Chondrocyte (in vitro differentiated cells): ENCODE results near the gene ASPG. TPM values are rescaled to one million over a fixed set of nuclear protein-coding genes. Genes with fewer than 3 reads are reported as not detected.

ENCODE experiments used
- DNase-seq: peaks from one replicate; pipeline ENCODE4 v3.0.0; 2021; ENCODE audit warnings: mixed read lengths, low spot score
- H3K27ac Mint-ChIP-seq: one replicate; pipeline ENCODE4 v1.8.0; 2021; ENCODE audit warnings: mild to moderate bottlenecking, moderate library complexity, mixed read lengths; ENCODE audit not compliant: unreplicated experiment
- H3K27me3 Mint-ChIP-seq: 2 replicates; pipeline ENCODE4 v1.8.0; 2021; ENCODE audit warnings: low read depth, mixed read lengths
- H3K36me3 Mint-ChIP-seq: 2 replicates; pipeline ENCODE4 v1.8.0; 2021; ENCODE audit warnings: low read depth, mixed read lengths
- H3K4me1 Mint-ChIP-seq: 2 replicates; pipeline ENCODE4 v1.8.0; 2021; ENCODE audit warnings: low read depth, mild to moderate bottlenecking, mixed read lengths
- H3K4me3 Mint-ChIP-seq: one replicate; pipeline ENCODE4 v1.8.0; 2021; ENCODE audit warnings: mild to moderate bottlenecking, moderate library complexity, mixed read lengths; ENCODE audit not compliant: unreplicated experiment
- H3K9me3 Mint-ChIP-seq: 2 replicates; pipeline ENCODE4 v1.8.0; 2021; ENCODE audit warnings: low read depth, mixed read lengths
- CTCF ChIP-seq: fragments of 200-600 bp; sonication (generic); IDR thresholded peaks from 2 replicates; pipeline ENCODE4 v1.5.0; 2021; ENCODE audit warnings: antibody characterized with exemption, mild to moderate bottlenecking, moderate library complexity
- total RNA-seq: library from RNA; stranded (reverse); gene quantifications from 3 replicates; pipeline ENCODE4 v1.2.1, GENCODE V29; 2021

The ASPG gene
- total RNA-seq, 1 donor from 2014 or later: not detected

- peaks cover 2% of the 10 kb centered on the region for H3K27me3 Mint-ChIP-seq
These were observed 22.4 kb downstream of the ASPG start for GRCh38 chr14:104107611-104108569.

GRCh38 chr14:104108570-104109541, 23.4 kb downstream of the ASPG start:
- Mint-ChIP-seq H3K27ac (no peak overlapping the region), H3K4me1 (no peaks in the 10 kb centered on the region), H3K36me3 (no peaks in the 10 kb centered on the region), H3K4me3 (no peak overlapping the region), H3K27me3 (peaks cover 2% of the 10 kb centered on the region), H3K9me3 (no peaks in the 10 kb centered on the region)
- no peak for TF ChIP-seq CTCF
- peak; percentile 82 for DNase-seq

More at GRCh38 chr14:104107611-104108569, 22.4 kb downstream of the ASPG start:
- Mint-ChIP-seq H3K27ac (no peak overlapping the region), H3K9me3 (no peaks in the 10 kb centered on the region), H3K4me1 (no peaks in the 10 kb centered on the region), H3K4me3 (no peak overlapping the region), H3K36me3 (no peaks in the 10 kb centered on the region)
- no peak for TF ChIP-seq CTCF
- DNase-seq: peak; percentile 79

GRCh38 chr14:104109731-104110361, 24.3 kb downstream of the ASPG start:
- DNase-seq: peak; percentile 68
- TF ChIP-seq CTCF: no peak
- H3K4me1 Mint-ChIP-seq: no peaks in the 10 kb centered on the region
- H3K27ac Mint-ChIP-seq: no peak overlapping the region
- H3K27me3 Mint-ChIP-seq: peaks cover 9% of the 10 kb centered on the region
- H3K36me3 Mint-ChIP-seq: no peaks in the 10 kb centered on the region
- H3K9me3 Mint-ChIP-seq: no peaks in the 10 kb centered on the region
- no peak overlapping the region for H3K4me3 Mint-ChIP-seq

GRCh38 chr14:104110491-104111209, 25.1 kb downstream of the ASPG start:
- no peak overlapping the region for H3K4me3 Mint-ChIP-seq
- H3K9me3 Mint-ChIP-seq: no peaks in the 10 kb centered on the region
- no peak for TF ChIP-seq CTCF
- no peak overlapping the region for H3K27ac Mint-ChIP-seq
- H3K4me1 Mint-ChIP-seq: no peaks in the 10 kb centered on the region
- no peaks in the 10 kb centered on the region for H3K36me3 Mint-ChIP-seq
- peaks cover 17% of the 10 kb centered on the region for H3K27me3 Mint-ChIP-seq
- DNase-seq: peak; percentile 86
